ENCODE results near the gene PUS1. TPM values are rescaled to one million over a fixed set of nuclear protein-coding genes. Genes with fewer than 3 reads are reported as not detected.

The PUS1 gene
- total and polyA plus RNA-seq, 9 of the 15 experiments (the other 6 are each of a cell fraction or from before 2014, with no cell fraction given), result 1.9 to 90.8 (median 30.0) TPM

- TF ChIP-seq ELF2 (CRISPR knock-in tag; IDR thresholded peaks at IDR 0.05) (no peak), MIER1 (IDR thresholded peaks at IDR 0.05; ENCODE audit: low read depth) (no peak), CGGBP1 (CRISPR knock-in tag; IDR thresholded peaks at IDR 0.05) (no peak), THAP12 (CRISPR knock-in tag; IDR thresholded peaks at IDR 0.05) (no peak; the same call in 1 of the 2 replicates), ZNF277 (CRISPR knock-in tag; IDR thresholded peaks at IDR 0.05; ENCODE audit: borderline replicate concordance) (no peak), FOXO4 (CRISPR knock-in tag; IDR thresholded peaks at IDR 0.05) (no peak), ZNF3 (CRISPR knock-in tag; IDR thresholded peaks at IDR 0.05) (no peak), E2F6 (IDR thresholded peaks at IDR 0.05; ENCODE audit: borderline replicate concordance in 1 of 2, extremely low read depth in 1 of 2, insufficient read depth in 1 of 2, insufficient read length in 1 of 2, low read depth in 1 of 2, low read length in 1 of 2, poor library complexity in 1 of 2, severe bottlenecking in 1 of 2) (peak in 1 of 2 experiments; percentile 73), FOXA3 (CRISPR knock-in tag; conservative IDR thresholded peaks at IDR 0.05 in 1 of 2, IDR thresholded peaks at IDR 0.05 in 1 of 2) (no peak), SMARCE1 (IDR thresholded peaks at IDR 0.05) (no peak), CHD2 (IDR thresholded peaks at IDR 0.05; ENCODE audit: low read depth, low read length) (peak; percentile 90), SIX5 (IDR thresholded peaks at IDR 0.05; ENCODE audit: borderline replicate concordance in 1 of 2, insufficient read depth in 1 of 2, low read depth in 1 of 2, low read length in 2 of 2) (peak; percentile 5 to 8; a peak in 1 of 4 replicates), NCOR1 (IDR thresholded peaks at IDR 0.05) (peak; percentile 28; the same call in 1 of the 2 replicates), SMAD1 (IDR thresholded peaks at IDR 0.05; ENCODE audit: low read depth, low read length, partially characterized antibody) (no peak), KDM4B (IDR thresholded peaks at IDR 0.05; ENCODE audit: borderline replicate concordance in 2 of 2, low read depth in 1 of 2) (no peak), ZNF140 (CRISPR knock-in tag; IDR thresholded peaks at IDR 0.05) (no peak), TAF15 (IDR thresholded peaks at IDR 0.05; ENCODE audit: low read depth, low read length) (no peak), SREBF1 (IDR thresholded peaks at IDR 0.05; ENCODE audit: borderline replicate concordance, low read depth, low read length) (no peak), ZNF830 (CRISPR knock-in tag; IDR thresholded peaks at IDR 0.05) (no peak), ZNF143 (CRISPR knock-in tag; IDR thresholded peaks at IDR 0.05) (no peak), CCAR2 (IDR thresholded peaks at IDR 0.05; ENCODE audit: low read depth, low read length) (no peak)
Measured at GRCh38 chr12:131949431-131950181, 20.5 kb downstream of the PUS1 start, which contains the start of gene EP400 (continued).
